K562 (cell line): ENCODE data around the gene P2RX5. TPM values are rescaled to one million over a fixed set of nuclear protein-coding genes. Genes with fewer than 3 reads are reported as not detected.
A peak's percentile ranks its signal among the peaks of the same experiment; 100 is the strongest.

ENCODE experiments used
- ARID2 ChIP-seq: fragments of 450-650 bp; IDR thresholded peaks from 2 replicates; pipeline ENCODE4 v1.6.1; 2017; ENCODE audit warnings: antibody characterized with exemption, mild to moderate bottlenecking
- CREB1 ChIP-seq, 2 experiments: sonication (generic) in 1 of 2; formaldehyde crosslinking in 1 of 2; IDR thresholded peaks; 2 replicates each; pipeline versions ENCODE4 v1.6.1 to v1.8.0; 2012 to 2022; ENCODE audit warnings: inconsistent platforms in 1 of 2, mild to moderate bottlenecking in 1 of 2, missing genetic modification reagents in 1 of 2, moderate library complexity in 1 of 2
- DPF2 ChIP-seq: fragments of 450-650 bp; IDR thresholded peaks from 2 replicates; pipeline ENCODE4 v1.6.1; 2016
- EHMT2 ChIP-seq: fragments of 450-650 bp; IDR thresholded peaks from 2 replicates; pipeline ENCODE4 v1.6.1; 2018; ENCODE audit warnings: antibody characterized with exemption
- EP300 ChIP-seq: IDR thresholded peaks from 2 replicates; pipeline ENCODE4 v1.6.1; 2012; ENCODE audit warnings: low read length, improper control_type of control experiment
- EZH2 ChIP-seq: IDR thresholded peaks from 2 replicates; pipeline ENCODE4 v1.6.1; 2012; ENCODE audit warnings: low read depth, mild to moderate bottlenecking, inconsistent platforms, low read length, borderline replicate concordance
- FOXO4 ChIP-seq: fragments of 450-650 bp; formaldehyde crosslinking; IDR thresholded peaks from 2 replicates; pipeline ENCODE4 v1.4.0; 2020; ENCODE audit warnings: mild to moderate bottlenecking, moderate library complexity
- GABPB1 ChIP-seq: sonication (generic); formaldehyde crosslinking; IDR thresholded peaks from 2 replicates; pipeline ENCODE4 v1.8.0; 2022; ENCODE audit warnings: mild to moderate bottlenecking, missing genetic modification reagents
- HDAC6 ChIP-seq: IDR thresholded peaks from 2 replicates; pipeline ENCODE4 v1.6.1; 2012; ENCODE audit warnings: low read depth, mild to moderate bottlenecking, control low read depth, inconsistent platforms, low read length, moderate library complexity
- HEY1 ChIP-seq: fragments of 250-450 bp; sonication (Bioruptor Pico); IDR thresholded peaks from 2 replicates; pipeline ENCODE4 v1.5.0; 2020; ENCODE audit warnings: mild to moderate bottlenecking, moderate library complexity, borderline replicate concordance
- RAD51 ChIP-seq: fragments of 450-650 bp; IDR thresholded peaks from 2 replicates; pipeline ENCODE4 v1.7.1; 2016; ENCODE audit warnings: low read depth, mild to moderate bottlenecking, borderline replicate concordance
- RBBP5 ChIP-seq: fragments of 200-600 bp; sonication (generic); IDR thresholded peaks from 2 replicates; pipeline ENCODE4 v1.6.1; 2012; ENCODE audit warnings: borderline replicate concordance, mild to moderate bottlenecking, low read length, control low read depth, inconsistent platforms; ENCODE audit not compliant: insufficient read depth, poor library complexity, severe bottlenecking
- SNRNP70 ChIP-seq: fragments of 200-400 bp; formaldehyde crosslinking; optimal IDR thresholded peaks from 2 replicates; pipeline ENCODE3; 2017; ENCODE audit warnings: low read depth, low read length
- TAL1 ChIP-seq: fragments of 450-650 bp; IDR thresholded peaks from 2 replicates; pipeline ENCODE4 v1.6.1; 2016; ENCODE audit warnings: mild to moderate bottlenecking
- TBL1XR1 ChIP-seq, 2 experiments: IDR thresholded peaks; 2 replicates each; pipeline ENCODE4 v1.6.1; 2012; ENCODE audit warnings: improper control_type of control experiment in 2 of 2, low read length in 2 of 2, mild to moderate bottlenecking in 1 of 2
- TSHZ1 ChIP-seq: fragments of 250-450 bp; sonication (Bioruptor Pico); IDR thresholded peaks from 2 replicates; pipeline ENCODE4 v1.4.0; 2020; ENCODE audit warnings: mild to moderate bottlenecking, moderate library complexity
- ZMIZ1 ChIP-seq, 2 experiments: fragments of 150-350 bp in 1 of 2; IDR thresholded peaks; 2 replicates each; pipeline ENCODE4 v1.6.1; 2012 to 2016; ENCODE audit warnings: low read depth in 2 of 2, low read length in 2 of 2, mild to moderate bottlenecking in 1 of 2, moderate library complexity in 1 of 2
- ZNF212 ChIP-seq: fragments of 450-650 bp; formaldehyde crosslinking; IDR thresholded peaks from 2 replicates; pipeline ENCODE4 v1.4.0; 2020; ENCODE audit warnings: mild to moderate bottlenecking
- ZNF282 ChIP-seq: sonication (generic); formaldehyde crosslinking; IDR thresholded peaks from 2 replicates; pipeline ENCODE4 v1.8.1; 2023; ENCODE audit warnings: missing genetic modification reagents
- ZNF347 ChIP-seq: fragments of 450-650 bp; formaldehyde crosslinking; IDR thresholded peaks from 2 replicates; pipeline ENCODE4 v1.4.0; 2020; ENCODE audit warnings: low read depth, mild to moderate bottlenecking, moderate library complexity
- polyA plus RNA-seq, 8 experiments: library from polyadenylated mRNA; depleted of rRNA in 4 of 8; stranded (reverse) in 5 of 8; unstranded in 3 of 8; fragments of >200 nt; fragmentation: Nextera tagmentation in 2 of 8; fragmentation: Illumina TruSeq in 1 of 8; extraction: Ambion mirVana in 2 of 8; extraction: Trizol in 1 of 8; gene quantifications; 2 replicates each; pipeline versions ENCODE4 v1.2.1 to v1.2.3, GENCODE V29; 2011 to 2014; ENCODE audit warnings: inconsistent platforms in 1 of 8, missing spikeins in 1 of 8
- total RNA-seq, 7 experiments: library from RNA; depleted of rRNA in 6 of 7; stranded (reverse); fragments of >200 nt in 6 of 7; fragmentation: Illumina TruSeq in 2 of 7; extraction: Trizol in 2 of 7; gene quantifications; 2 replicates each; pipeline versions ENCODE4 v1.2.1 to v1.2.3, GENCODE V29; 2011 to 2021; ENCODE audit warnings: low replicate concordance in 1 of 7

P2RX5 gene
- total and polyA plus RNA-seq, 9 of the 15 experiments (the other 6 are each of a cell fraction or from before 2014, with no cell fraction given): 0.31 to 4.0 (median 1.3) TPM

- TF ChIP-seq FOXO4 (CRISPR knock-in tag): no peak
- no peak for TF ChIP-seq DPF2
- TF ChIP-seq EP300: no peak
- no peak for TF ChIP-seq SNRNP70
- no peak for TF ChIP-seq TBL1XR1 (IDR thresholded peaks at IDR 0.05; ENCODE audit: low read length in 2 of 2)
- peak; percentile 53; the same call in 1 of the 2 replicates for TF ChIP-seq GABPB1 (CRISPR knock-in tag)
- TF ChIP-seq ZMIZ1 (IDR thresholded peaks at IDR 0.05; ENCODE audit: low read depth in 2 of 2, low read length in 2 of 2): no peak
- TF ChIP-seq ZNF282 (CRISPR knock-in tag): no peak
- peak; percentile 86 for TF ChIP-seq RBBP5
- no peak for TF ChIP-seq TAL1
- no peak for TF ChIP-seq ZNF212 (CRISPR knock-in tag)
- TF ChIP-seq CREB1 (IDR thresholded peaks at IDR 0.05): no peak
- no peak; the same call in 1 of the 2 replicates for TF ChIP-seq CREB1 (CRISPR knock-in tag; IDR thresholded peaks at IDR 0.05)
- TF ChIP-seq ARID2: no peak
- no peak for TF ChIP-seq EZH2
- no peak for TF ChIP-seq EHMT2
- no peak for TF ChIP-seq HEY1
- TF ChIP-seq TSHZ1: no peak
- TF ChIP-seq RAD51: no peak
- no peak for TF ChIP-seq HDAC6
- no peak for TF ChIP-seq ZNF347 (CRISPR knock-in tag)
Observed at GRCh38 chr17:3668279-3669084, 27.5 kb downstream of the P2RX5 start, which contains the start of the genes EMC6 and TAX1BP3 (continued).
